CMK (cell line): Measurements from ENCODE around the gene NPTX1.

ENCODE experiments used
- DNase-seq: peaks from one replicate; pipeline ENCODE4 v3.0.0-alpha.2; 2010; ENCODE audit warnings: low read depth

Gene NPTX1

DNA sequence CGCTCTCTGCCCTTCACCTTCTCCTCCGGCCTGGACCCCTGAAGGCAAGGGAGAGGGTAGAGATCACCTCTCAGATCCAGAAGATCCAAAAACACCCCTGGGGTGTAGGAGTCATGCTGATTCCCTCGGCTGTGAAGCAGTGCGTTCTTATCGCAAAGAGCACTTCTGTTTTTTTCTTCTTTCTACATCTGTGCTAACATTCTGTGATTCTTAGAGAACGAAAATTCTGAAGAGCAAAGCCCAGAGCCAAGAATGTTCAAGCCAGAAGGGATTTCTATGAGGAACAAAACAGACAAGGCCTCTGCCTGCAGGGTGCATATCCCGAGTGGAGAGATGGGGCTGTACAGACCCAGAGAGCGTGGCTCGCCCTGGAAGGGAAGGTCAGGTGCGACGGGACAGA is 17.2 kb downstream of the NPTX1 start:
- no peak for DNase-seq

DNA sequence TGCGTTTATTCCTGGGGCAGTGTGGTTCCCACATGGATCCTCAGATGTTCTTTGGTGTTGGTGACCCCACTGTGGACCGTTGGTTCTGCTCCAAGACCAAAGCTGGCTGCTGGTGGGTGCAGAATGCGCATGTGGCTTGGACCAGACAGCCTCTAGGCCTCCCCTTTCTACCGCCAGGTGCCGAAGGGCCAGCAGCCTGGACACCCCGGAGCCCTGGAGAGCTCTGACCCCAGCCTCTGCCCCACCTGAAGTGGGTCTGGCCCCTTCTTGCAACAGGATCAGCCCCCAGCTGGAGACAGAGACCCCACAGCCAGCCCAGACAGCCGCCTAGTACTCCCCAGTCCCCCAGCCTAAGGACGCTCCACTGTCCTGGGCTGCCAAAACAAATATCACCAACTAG is 18.4 kb downstream of the NPTX1 start:
- no peak for DNase-seq

DNA sequence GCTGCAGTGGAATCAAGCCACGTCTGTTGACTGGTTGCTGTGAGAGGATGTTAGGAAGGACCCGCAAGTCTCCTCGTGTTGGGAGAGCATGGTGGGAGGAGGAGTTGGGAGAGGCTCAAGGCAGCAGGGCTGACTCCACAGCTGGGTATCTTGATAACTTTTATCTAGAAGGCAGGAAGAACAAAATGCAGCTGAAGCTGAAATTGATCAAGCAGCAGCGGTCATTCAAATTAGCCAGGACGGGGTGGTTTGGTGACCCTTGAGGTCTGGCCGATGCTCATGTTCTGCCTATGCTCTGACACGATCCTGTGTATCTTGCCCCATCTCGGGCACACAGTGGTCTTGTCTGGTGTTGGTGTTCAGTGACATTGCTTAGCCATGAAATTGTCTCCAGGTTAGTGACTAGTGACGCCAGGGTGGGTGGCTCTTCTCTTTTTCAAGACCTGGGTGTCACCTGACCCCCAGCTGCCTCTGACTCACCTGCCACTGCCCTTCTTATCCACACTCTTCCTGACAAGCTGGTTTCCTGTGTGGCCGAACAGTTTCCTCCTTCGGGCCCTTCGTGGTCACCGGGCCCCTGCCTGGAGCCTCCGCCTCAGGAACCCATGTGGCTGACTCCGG is 19.1 kb downstream of the NPTX1 start:
- DNase-seq = no peak

DNA sequence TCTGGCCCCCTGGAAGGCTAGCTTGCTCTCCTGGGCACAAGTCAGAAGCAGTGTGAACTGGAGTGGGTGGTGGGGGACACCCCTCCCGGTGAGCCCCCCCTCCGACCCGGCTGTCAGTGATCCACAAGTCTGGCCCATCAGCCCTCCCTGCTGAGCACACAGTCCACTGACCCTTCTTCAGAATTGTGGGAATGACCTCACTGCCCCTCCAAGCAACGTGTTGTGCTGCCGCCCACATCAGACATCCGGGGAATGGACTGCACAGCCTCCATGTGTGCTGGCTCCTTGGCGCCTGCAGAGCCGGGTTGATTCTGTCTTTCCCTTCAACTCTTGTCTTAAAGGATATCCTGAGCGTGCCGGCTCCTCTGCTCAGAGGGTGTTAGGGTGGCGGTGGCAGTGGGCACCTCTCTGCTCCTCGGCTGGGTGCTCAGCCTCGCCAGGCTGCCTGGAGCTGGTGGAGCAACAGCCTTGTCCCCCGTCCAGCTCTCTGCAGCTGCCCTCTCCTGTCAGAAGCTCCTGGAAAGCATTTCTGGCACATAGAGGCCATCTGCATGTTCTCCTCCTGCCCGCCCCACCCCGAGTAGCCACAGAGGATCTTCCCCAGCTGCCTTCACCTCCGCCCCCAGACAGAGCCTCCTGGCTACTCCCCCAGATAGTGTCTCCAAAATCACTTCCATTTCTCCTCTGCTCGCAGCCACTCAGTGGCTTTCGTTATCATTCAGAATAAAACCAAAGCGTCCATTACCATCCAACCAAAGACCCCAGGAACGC is 19.8 kb downstream of the NPTX1 start:
- DNase-seq = no peak

DNA sequence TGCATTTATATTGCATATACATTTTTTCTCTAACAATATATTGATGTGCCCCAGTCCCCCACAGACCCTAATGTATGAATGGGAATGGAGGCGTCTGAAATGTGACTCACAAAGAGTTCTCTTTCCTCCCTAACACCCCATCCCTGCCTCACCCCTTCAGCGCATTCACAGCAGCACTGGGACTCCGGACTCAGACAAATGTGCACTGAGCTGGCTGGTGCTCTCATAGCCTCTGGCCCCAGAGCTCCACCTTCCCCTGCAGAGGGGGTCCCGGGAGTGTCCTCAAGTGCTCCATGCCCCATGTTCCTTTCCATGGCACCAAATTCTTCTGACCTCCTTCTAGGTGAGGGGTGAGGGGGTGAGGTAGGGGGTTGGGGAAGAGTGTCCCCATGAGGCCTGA is 20.6 kb downstream of the NPTX1 start:
- no peak for DNase-seq

DNA sequence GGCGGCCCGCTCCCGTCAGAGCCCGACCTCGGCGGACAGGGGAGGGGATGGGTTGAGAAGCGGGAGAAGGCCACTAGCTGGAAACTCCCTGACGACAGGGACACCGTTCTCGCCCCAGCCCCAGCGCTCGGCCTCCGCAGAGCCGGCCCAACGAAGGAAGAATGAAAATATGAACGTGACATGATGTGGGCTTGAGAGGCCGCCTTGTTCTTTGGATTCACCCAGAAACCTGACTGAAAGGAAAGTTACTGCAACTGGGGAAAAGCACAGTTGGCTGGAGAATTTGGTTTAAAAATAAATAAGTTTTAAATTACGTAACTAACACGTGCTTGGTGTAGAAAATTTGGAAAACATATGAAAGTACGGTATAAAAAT is 21.1 kb downstream of the NPTX1 start:
- DNase-seq = no peak

DNA sequence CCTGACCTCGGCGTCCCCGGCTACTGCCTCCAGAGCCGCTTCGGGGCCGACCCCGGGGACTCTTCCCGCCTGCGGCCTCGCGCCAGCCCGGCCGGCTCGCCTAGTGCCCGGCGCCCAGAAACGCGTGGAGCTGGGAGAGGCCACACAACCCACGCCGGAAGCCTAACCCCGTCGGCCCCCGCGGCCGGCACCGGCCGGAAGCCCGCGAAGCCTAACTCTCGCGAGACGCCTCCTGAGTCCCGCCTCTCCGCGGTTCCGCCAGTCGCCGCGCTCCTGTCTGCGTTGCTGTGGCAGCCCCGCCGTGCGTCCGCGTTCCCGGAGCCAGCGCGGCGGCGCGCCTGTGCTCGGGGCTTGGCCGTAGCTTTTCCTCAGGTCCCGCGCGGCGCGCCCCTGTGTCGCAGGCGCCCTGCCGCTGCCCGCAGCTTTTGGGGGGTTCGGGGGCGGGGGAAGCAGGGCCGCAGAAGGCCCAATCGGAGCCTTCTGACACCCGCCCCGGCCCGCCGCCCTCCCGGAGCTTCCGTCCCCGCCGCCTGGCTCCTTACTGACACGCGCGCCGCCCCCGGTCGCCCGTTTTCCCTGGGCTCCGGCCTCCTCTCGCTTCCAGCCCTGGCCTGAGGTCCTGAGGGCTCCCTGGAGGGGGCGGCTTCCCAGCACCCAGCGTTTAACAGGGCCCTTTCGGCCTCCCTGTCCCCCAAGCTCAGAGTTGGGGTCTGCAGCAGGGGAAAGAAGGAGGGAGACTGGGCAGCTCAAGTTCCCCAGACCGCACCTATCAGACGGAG is 21.7 kb downstream of the NPTX1 start:
- peak; percentile 92 for DNase-seq

DNA sequence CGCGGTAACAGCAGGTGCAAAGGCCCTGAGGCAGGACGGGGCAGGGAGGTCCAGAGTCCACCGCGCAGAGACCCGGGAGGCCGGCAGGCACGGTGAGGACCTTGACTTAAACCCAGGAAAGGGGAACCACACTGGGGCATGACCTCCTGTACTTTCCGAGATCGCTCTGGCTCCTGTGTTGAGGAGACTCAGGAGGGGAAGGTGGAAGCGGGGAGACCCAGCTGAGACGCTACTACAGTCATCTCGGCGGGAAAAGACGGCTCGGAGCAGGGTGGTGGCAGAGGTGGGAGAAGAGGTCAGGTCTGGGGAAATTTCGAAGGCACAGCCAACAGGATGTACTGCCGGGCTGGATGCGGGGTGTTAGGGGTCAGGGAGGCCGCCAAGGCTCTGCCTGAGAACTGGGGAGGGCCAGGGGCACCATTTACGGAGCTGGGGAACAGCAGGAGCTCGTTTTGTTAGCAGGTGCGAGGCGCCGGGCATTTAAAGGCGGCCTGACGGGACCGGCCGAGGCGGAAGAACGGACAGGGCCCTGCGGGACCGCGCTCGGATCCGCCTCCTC is 22.3 kb downstream of the NPTX1 start:
- no peak for DNase-seq

DNA sequence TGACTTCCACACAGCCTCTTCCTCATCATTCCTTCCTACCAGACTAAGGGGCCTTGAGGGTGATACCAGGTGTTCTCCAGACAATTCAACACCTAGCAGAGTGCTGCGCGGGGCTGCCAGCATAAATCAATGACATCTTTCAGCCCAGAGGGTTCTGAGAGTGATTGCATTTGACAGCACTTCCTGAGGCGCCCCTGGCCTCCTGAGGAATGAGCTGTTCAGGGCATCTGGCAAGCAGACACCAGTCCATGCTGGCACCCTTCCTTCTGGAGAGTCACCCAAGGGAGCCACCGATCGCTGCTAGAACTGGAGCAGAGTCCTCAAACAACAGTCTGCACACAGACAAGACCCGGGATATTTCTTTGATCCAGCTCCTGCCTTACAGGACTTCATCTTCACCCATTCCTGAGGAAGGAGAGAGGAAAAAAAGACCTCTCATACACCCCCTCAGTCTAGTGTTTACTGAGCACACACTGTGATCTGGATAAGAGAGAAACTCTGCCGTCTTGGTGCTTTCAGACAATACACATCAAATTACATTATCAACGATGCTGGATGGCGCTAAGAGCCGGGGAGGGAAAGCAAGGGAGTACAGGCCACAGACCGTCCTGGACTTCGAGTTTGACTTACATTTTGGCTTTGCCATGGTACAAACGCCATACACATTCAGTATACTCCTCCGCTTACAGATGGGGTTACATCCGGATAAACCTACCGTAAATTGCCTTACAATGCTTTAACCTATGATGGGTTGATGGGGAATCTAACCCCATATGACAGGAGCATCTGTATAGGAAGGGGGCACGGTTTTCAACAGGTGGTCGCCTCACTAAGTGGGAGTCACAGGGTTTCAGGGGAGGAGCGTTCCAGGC is 23.0 kb downstream of the NPTX1 start:
- no peak for DNase-seq

DNA sequence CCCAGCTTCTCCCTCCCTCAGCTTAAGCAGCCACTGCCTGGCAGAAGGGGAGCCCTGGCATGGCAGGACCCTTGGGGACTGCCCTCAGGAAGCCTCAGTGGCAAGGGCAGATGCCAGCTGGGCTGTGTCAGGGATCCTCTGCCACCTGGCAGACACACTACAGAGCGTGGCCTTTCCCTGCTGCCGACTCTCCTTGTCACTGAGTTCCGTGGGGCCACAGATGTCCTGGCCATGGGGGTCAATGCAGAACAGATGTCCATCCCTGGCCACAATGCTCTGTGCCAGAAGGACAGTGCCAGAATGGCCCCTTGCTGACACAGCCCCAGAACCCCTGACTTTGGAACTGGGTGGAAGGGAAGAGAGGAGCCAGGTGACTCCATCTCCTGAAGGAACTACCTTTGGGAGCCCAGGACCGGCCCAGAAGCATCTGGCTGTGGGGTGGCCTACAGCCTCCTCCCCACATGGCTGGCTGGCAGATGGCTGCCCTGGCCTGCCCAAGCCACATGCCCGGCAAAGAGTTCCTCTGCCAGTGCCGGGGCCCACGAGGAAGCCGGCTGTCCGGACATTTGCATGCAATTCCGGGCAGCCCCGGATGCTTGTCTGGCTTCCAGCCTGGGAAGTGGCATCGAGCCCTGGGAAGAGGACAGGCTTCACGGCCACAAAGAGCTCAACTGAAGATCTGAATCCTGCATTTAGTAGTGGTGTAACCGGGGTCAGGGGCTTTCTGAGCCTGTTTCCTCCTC is 24.1 kb downstream of the NPTX1 start:
- no peak for DNase-seq

DNA sequence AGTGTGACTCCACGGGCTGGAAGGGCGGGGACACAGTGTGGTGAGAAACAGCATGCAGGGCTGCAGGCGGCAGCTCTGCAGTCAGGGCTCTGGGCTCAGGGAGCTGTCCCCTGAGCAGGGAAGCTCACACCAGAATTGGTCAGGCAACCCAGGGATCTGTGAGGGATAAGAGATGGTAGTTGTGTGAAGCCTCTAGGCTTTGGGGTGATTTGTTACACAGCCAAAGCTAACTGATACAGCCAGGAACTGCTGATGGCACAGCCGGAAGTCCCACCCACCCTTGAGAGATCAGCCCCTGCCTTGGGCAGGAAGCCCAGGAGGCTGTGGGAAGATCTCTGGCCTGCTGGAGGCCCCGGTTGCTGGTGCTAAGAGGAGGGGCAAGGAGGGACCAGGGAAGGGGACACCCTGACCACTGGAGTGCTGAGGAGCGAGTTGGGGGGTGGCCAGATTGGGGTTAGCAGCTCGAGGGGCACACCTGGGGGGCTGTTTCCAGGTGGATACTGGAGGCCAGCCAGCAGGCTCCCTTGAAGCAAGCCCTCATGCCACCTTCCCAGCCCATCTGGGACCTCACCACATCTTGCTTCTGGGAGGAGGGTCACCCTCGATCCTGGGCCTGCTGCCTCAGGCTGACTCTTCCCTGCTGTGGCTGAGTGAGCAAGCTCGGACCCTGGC is 25.2 kb downstream of the NPTX1 start:
- DNase-seq = no peak

DNA sequence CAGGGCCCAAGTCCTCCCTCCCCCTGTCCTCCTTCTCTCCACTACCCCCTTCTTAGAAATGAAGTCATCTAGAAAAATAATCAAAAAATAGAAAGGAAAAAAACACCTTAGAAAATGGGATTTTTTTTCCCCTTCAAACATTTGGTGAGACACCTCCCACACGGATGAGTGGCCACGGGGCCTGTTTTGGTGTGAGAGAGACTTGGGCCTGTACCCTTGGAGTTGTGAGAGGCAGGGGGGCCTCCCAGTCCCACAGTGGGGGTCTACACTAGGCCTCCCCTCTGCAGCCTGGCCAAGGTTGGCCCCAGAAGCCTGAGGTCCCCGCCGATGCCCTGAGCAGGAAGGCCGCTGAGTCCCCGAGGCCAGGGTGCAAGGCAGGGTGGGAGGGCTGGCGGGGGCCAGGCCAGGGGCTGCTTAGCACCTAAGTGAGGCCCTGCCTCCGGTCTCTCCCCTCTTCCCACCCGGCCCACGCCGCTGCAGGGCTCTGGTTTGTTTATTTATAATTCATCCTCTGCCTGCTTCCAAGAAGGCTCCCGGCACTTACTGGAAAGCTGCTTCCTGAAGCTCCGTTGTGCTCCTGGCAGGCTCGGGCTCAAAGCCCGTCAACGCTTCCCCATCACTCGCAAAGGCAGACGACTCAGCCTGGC is 26.4 kb downstream of the NPTX1 start:
- no peak for DNase-seq

DNA sequence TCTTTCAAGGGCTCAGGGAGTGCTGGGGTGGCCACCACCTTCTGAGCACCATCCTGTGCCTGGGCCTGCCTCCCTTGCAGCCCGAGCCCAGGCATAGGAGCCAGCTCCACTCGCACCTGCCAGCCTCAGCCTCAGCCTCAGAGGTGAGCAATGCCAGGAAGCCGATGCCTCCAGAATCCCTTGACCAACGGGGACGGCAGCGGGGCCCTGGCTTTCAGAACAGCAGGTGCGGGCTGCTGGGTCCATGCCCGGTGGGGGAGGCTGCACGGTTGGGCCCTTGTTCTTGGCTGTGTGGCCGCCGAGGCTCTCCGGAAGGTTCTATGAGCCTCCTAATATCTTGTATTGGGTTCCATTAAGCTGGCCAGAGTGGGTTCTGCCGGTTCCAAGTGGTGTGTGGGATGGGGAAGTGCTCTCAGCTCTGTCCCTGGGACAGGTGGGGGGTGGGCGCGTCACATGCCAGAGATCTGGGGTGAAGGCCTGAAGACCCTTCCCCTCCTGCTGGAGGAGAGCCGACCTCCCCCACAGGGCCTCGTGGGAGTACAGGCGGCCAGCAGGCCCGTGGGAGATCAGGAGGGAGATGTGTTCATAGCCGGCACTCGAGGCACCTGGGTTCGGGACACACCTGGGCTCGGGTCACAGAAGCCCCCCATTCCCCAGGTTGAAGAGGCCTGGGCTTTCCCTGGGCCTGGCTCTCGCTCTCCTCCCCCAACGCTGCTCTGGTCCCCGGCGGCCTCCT is 27.0 kb downstream of the NPTX1 start:
- no peak for DNase-seq

DNA sequence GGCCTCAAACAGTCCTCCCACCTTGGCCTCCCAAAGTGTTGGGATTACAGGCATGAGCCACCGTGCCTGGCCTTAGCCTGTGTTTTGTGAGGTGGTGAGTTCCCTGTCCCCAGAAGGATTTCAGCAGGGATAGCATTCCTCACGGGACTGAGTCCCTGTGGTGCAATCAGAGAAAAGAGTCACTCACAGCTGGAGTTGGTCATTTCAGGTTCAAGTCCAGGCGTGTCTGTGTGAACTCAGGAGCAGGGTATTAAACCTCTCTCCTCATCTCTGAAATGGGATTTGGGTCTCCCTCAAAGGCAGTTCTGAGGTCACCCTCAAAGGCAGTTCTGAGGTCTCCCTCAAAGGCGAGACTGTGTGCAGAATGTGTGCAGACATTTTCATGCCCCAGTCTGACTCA is 28.6 kb downstream of the NPTX1 start:
- DNase-seq = no peak

DNA sequence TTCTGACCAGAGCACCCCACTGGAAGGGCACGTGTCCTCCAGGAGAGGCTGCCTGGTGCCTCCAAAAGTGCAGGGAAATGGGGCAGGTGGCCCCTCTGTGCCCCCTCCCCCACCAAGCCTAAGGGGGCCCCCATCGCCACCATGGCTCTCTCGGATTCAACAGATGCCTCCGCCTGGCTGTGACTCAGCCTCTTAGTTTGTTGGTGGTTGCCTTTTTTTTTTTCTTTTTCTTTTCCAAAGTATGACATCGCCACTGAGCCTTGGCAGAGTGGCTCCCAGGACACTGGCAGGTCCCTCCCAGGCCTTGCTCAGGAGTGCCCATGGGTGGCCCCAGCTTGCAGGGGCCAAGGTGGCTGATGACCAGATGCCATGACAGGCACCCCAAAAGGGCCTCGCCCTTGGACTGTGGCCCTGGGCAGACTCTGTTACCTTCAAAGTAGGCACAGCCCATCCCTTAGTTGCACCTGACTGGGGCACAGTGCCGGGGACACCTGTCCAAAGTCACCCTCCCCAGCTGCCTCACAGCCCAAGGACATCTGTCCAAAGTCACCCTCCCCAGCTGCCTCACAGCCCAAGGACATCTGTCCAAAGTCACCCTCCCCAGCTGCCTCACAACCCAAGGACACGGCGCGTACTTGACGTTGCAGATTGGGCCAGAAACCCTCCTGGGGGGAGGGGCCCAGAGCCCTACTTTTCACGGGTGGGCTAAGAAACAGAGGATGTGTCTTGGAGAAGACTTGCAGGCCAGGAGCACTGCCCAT is 29.6 kb downstream of the NPTX1 start:
- DNase-seq = no peak

DNA sequence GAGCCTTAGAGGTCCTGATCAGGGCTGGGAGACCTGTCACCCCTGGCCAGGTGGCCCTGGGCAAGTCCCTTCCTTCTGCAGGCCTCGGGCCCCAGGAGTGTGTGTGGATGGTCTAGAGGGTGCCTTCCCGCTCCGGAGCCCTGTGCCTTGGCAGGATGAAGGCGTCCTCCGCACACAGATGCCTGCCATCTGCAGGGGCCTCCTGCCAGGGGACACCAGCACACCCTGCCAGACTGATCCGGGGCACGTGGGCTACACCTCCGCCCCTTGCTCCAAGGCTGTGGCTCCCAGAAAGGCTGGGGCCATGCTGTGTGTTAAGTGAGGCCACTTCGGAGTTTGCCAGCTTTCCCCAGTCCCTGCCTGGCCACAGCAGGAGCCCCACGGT is 30.7 kb downstream of the NPTX1 start:
- DNase-seq = no peak

DNA sequence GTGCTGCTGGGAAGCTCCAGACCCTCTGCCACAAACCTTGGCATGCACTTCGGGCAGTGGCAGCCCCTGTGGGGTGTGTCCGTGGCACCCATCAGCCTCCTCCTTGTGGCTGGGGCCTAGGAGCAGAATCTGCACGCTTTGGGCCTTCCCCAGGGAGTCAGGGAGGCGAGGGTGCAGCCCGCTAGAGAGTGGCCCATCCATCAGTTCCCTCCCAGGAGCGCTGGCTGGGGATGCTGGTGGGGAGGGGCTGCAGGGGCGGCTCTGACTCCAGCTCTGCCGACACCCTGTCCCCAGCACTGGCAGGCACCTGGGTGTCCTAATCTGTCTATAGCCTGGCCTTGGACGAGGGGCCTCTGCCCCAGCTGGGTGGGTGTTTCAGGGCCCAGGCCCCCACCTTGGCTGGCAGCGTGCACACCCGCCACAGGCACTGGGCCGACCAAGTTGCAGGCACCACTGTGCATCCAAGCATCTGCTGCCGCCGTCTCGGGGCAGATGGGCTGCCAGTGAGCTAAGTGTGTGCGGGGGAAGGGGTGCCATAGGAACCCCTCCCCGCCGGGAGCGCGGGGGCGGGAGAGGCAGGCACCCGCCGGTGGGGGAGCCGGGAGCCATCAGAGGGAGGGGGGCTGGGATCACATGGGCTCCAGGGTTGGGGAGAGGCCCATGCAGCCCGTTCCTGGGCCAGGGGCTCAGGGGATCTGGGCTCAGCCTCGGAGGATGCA is 31.2 kb downstream of the NPTX1 start:
- no peak for DNase-seq

DNA sequence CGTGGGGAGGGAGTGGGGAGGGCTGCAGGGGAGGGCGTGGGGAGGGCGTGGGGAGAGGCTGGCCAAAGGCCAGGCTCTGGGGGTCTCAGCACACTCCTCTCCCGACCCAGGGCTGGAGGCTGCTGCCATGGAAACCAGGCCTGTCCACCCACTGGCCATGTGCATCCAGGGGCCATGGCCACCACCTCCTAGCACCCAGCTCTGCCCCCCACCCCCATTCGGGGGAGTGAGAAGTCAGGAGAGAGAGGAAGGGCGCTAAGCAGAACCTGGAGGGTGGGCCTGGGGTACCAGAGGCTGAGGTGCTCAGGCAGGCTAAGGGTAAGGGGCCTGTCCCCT is 31.8 kb downstream of the NPTX1 start:
- DNase-seq = no peak
